ENCODE measurements around the gene AADACL3.

GRCh38 chr1:12692967-12693782 is 22.7 kb upstream of the AADACL3 start:
- TF ChIP-seq CTCF (conservative IDR thresholded peaks at IDR 0.05; ENCODE audit: low read depth, low read length) (no peak), EZH2phosphoT487 (IDR thresholded peaks at IDR 0.05; ENCODE audit: borderline replicate concordance, low read length) (no peak)
